Muscle of back (tissue), 11 donors: Measurements from ENCODE around the gene COL10A1. TPM values are rescaled to one million over a fixed set of nuclear protein-coding genes. Genes with fewer than 3 reads are reported as not detected.
"Not testable (repeated sequence)": the region's sequence is repeated elsewhere in the genome, so short reads cannot be mapped to it uniquely, and the experiment has no call there.

Experiments
- DNase-seq, 3 donors: peaks; one replicate each; pipeline versions ENCODE4 v3.0.0 to v3.0.0-alpha.2; 2013
- polyA plus RNA-seq, 10 donors: library from polyadenylated mRNA; unstranded; fragments of 120-200 nt; gene quantifications; one replicate each; pipeline ENCODE4 v1.2.1, GENCODE V29; 2013; ENCODE audit not compliant: insufficient read length in 10 of 10

The COL10A1 gene
- polyA plus RNA-seq, 10 donors, result 0.12 to 0.99 (median 0.26) TPM

GRCh38 chr6:116127771-116128493, 2.0 kb upstream of the COL10A1 start:
- no peak for DNase-seq

- DNase-seq, result no peak
Measured at GRCh38 chr6:116120430-116120829, 5.5 kb downstream of the COL10A1 start.

GRCh38 chr6:116118608-116119007, 7.3 kb downstream of the COL10A1 start:
- no peak for DNase-seq

GRCh38 chr6:116115781-116116180, 10.2 kb downstream of the COL10A1 start:
- no peak for DNase-seq

- DNase-seq, result no peak
Measured at GRCh38 chr6:116113386-116113785, 12.5 kb downstream of the COL10A1 start.

- no peak for DNase-seq
Measured at GRCh38 chr6:116111552-116112528, 14.1 kb downstream of the COL10A1 start.

GRCh38 chr6:116108836-116109235, 17.1 kb downstream of the COL10A1 start:
- no peak for DNase-seq

- DNase-seq, result no peak
Measured at GRCh38 chr6:116106146-116106545, 19.8 kb downstream of the COL10A1 start.

GRCh38 chr6:116105247-116105646, 20.7 kb downstream of the COL10A1 start:
- no peak for DNase-seq

- no peak for DNase-seq
Measured at GRCh38 chr6:116104636-116105035, 21.3 kb downstream of the COL10A1 start.

- no peak for DNase-seq
Measured at GRCh38 chr6:116102873-116103272, 23.1 kb downstream of the COL10A1 start.

- no peak for DNase-seq
Measured at GRCh38 chr6:116101790-116102189, 24.1 kb downstream of the COL10A1 start.

- DNase-seq, result no peak
Measured at GRCh38 chr6:116101302-116101718, 24.6 kb downstream of the COL10A1 start.

- DNase-seq, result peak; percentile 69 to 95 (median 84)
Measured at GRCh38 chr6:116100419-116101301, 25.3 kb downstream of the COL10A1 start, which contains the start of gene NT5DC1. NT5DC1 (plus strand) TSS chr6:116100853; CDS start chr6:116100931, 78 bp downstream.

- DNase-seq, result peak in 1 of 3 donors; percentile 7
Measured at GRCh38 chr6:116099036-116099435, 26.9 kb downstream of the COL10A1 start.

GRCh38 chr6:116096979-116097816, 28.7 kb downstream of the COL10A1 start:
- DNase-seq, result no peak

GRCh38 chr6:116096048-116096759, 29.7 kb downstream of the COL10A1 start:
- not testable (repeated sequence) for DNase-seq

GRCh38 chr6:116094041-116094440, 31.9 kb downstream of the COL10A1 start:
- DNase-seq, result no peak

GRCh38 chr6:116090251-116090650, 35.7 kb downstream of the COL10A1 start:
- no peak for DNase-seq

- no peak for DNase-seq
Measured at GRCh38 chr6:116088946-116089345, 37.0 kb downstream of the COL10A1 start.
